ENCODE measurements around the gene LYRM7.
"Not testable (repeated sequence)": the region's sequence is repeated elsewhere in the genome, so short reads cannot be mapped to it uniquely, and the experiment has no call there.

LYRM7 gene

DNA sequence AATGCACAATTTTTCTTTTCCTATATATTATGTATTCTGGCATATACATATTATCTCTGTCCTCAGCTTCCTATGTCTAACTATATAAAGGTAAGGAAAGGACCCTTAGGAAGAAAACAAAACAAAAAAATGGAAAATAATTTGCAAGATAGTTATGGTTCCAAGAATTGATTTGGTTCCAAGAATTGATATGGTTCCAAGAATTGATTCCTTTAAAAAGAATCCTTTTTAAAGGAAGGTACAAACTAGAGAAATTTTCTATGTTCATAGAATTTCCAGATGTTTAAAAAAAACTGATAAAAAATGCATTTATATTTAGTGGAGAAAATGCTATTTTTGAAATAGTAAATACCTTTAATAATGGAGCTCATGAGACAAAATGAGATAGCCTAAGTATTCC is 12.1 kb downstream of the LYRM7 start:
- no peak for DNase-seq

GRCh38 chr5:131185523-131186104 is 14.9 kb downstream of the LYRM7 start:
- no peak for DNase-seq

GRCh38 chr5:131186561-131187256 is 16.0 kb downstream of the LYRM7 start:
- DNase-seq: no peak

DNA sequence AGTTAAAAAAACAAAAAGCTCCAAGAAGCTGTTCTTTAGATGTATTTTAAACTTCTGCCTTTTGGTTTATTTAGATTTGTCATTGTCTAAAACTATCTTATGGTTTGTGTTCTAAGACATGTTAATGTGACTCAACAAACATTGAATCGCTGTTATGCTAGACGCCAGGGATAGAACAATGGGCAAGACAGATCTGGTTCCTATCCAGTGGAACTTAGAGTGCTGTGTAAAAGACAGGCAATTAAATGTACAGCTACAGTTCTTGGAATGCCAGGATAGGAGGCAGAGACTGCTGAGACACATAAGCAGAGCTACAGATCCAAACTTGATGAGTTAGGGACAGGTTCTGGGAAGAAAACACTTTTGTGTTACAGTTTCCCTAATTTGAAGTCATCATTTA is 22.4 kb downstream of the LYRM7 start:
- no peak for DNase-seq

DNA sequence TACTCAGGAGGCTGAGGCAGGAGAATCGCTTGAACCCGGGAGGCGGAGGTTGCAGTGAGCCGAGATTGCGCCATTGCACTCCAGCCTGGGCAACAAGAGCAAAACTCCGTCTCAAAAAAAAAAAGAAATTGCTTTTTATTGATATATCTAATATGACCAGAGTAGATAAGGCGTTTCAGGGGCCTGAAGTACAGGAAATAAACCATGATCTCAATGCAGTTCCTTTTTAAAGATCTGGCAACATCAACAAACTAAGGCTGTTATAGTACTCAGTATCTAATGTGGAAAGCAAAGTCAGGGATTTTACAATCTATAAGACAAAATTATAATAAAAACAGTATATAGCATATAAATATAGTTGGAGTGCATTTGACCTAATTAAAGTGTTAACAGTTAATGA is 23.2 kb downstream of the LYRM7 start:
- DNase-seq: not testable (repeated sequence)

DNA sequence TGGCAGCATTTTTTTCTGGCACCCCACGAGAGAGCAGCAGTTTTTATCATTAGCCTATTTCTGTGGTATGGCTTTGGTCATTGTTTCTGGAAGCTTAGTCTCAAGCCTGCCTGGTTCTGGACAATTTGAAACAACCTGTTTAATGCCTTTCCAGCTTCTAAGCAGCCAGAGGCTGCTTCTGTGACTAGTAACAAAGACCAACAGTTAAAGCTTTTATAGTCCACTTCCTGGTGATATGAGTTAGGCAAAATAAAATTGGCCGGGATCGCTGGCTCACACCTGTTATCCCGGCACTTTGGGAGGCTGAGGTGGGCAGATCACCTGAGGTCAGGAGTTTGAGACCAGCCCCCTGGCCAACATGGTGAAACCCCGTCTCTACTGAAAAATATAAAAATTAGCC is 24.0 kb downstream of the LYRM7 start:
- no peak for DNase-seq

- DNase-seq: no peak
These were observed 25.0 kb downstream of the LYRM7 start for GRCh38 chr5:131195696-131196095.

GRCh38 chr5:131196331-131196730 is 25.6 kb downstream of the LYRM7 start:
- no peak for DNase-seq

DNA sequence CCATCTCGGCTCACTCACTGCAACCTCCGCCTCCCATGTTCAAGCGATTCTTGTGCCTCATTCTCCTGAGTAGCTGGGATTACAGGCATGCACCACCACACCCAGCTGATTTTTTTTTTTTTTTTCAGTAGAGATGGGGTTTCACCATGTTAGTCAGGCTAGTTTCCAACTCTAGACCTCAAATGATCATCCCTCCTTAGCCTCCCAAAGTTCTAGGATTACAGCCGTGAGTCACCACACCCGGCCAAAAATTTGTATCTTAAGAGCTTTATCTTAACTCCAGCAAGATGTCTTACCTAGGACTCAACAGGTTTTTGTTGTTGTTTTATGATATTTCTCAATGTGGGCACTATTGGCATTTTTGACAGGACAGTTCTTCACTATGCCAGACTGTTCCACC is 27.9 kb downstream of the LYRM7 start:
- DNase-seq: no peak

DNA sequence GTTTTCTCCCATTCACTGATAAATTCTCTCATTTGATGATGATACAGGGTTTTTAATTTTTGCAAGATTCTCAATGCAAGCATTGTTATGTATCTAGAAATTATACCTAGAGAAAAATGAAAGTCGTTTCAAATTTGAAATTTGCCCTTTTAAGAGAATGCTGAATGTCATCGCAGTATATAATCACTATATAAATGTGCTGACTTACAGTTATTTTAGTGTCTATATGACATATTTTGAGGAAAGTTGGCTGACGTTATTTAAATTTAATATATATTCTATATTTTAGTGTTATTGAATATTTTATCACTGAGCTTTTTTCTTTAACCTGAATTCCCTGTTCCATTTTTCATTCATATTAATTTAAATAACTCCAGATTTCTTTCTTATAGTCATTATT is 29.8 kb downstream of the LYRM7 start:
- no peak for DNase-seq

DNA sequence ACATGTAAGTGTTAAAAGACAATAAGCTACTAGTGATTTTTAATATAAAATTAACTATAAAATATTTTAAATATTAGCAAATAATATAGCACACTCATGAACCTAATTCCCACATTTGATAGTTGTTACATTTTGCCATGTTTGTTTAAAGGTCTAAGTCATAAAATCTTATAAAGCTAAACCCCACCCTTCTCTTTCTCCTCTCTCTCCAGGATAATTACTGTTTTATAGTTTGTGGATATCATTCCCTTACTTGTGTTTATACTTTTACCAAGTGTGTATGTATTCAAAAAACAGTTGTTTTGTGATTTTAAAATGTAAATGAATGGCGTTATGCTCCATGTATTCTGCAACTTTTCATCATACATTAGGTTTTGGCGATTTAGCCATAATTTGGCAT is 34.2 kb downstream of the LYRM7 start:
- no peak for DNase-seq

- no peak for DNase-seq
These were observed 35.3 kb downstream of the LYRM7 start for GRCh38 chr5:131206061-131206460.

- DNase-seq: no peak
These were observed 36.0 kb downstream of the LYRM7 start for GRCh38 chr5:131206772-131207171.

GRCh38 chr5:131209175-131209505 is 38.4 kb downstream of the LYRM7 start:
- no peak for DNase-seq

DNA sequence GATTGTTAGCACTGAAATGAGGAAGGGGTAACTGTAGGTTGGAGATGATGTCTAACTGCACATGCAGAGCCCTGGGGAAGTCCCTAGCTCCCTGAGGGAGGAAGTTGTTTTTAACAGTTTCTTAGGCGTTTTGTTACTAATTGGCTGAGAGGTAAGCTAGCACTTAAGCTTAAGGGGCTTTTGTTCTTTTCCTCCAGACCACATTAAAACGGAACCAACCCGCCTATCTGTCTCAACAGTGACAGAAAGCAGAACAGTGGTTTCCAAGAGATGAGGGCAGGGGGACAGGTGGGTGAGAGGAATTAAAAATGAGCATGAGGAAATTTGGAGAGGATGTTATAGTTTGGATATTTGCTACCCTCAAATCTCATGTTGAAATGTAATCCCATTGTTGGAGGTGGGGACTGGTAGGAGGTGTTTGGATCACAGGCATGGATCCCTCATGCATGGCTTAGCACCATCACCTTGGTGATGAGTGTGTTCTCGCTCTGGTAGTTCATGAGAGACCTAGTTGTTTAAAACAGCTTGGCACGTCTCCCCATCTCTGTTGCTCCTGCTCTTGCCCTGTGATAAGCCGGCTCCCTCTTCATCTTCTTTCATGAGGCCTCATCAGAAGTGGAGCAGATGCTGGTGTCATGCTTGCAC is 38.9 kb downstream of the LYRM7 start:
- DNase-seq: peak; percentile 83

DNA sequence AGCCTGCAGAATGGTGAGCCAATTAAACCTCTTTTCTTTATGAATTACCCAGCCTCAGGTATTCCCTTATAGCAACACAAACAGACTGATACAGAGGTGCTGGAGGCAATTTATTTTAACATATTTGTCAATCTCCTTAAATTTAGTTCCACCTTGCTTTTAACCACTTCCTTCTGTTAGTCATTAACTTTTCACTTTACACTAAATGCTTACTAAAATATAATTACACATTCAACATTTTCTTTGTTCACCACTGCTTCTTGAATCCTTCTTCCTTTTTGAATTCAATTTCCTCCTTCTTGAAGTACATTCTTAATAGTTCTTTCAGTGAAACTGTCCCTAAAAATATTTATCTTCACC is 39.4 kb downstream of the LYRM7 start:
- no peak for DNase-seq

GRCh38 chr5:131211669-131212068 is 40.9 kb downstream of the LYRM7 start:
- DNase-seq: no peak

GRCh38 chr5:131212471-131213021 is 41.8 kb downstream of the LYRM7 start:
- DNase-seq: no peak

- peak; percentile 48 for DNase-seq
These were observed 44.0 kb downstream of the LYRM7 start for GRCh38 chr5:131214609-131215227.

DNA sequence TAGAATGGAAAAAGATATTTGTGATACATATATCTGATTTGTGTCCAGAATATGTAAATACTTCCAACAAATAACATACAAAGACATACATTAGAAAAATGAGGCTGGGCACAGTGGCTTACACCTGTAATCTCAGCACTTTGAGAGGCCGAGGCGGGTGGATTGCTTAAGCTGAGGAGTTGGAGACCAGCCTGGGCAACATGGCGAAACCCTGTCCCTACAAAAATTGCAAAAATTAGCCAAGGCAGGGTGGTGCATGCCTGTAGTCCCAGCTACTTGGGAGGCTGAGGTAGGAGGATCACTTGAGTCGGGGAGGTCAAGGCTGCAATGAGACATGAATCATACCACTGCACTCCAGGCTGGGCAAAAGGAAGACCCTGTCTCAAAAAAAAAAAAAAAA is 47.0 kb downstream of the LYRM7 start:
- no peak for DNase-seq

DNA sequence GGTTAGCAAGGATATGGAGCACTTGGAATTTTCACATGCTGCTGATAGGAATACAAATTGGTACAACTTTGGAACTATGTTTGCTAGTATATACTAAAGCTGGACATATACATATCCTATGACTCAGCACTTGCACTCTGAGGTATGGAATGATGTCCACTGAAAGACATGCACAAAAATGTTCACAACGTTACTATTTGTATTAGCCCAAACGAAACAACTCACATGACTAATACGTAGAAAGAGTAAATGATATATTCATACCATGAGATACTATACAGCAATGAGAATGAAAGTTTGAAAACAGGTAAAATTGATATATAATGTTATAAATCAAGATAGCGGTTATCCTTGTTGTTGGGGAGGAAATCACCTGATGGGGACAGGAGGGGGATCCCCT is 47.6 kb downstream of the LYRM7 start:
- no peak for DNase-seq

DNA sequence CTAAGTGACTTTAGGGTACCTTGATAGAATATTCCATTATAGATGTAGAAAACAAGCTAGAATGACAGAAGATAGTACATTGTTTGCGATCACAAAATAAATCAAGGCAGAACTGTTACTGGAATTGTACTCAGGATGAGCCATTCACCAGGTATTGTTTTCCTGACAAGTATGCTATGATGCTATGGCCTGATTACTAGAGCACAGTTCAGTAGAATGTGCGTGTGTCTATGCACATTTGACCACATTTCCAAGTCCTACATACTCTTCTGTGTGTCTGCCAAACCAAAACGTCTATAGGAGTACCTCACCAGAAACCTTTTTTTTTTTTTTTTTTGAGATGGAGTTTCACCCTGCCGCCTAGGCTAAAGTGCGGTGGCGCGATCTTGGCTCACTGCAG is 49.8 kb downstream of the LYRM7 start:
- no peak for DNase-seq

GRCh38 chr5:131221008-131221703 is 50.4 kb downstream of the LYRM7 start:
- no peak for DNase-seq

Measured in NCI-H1694 treated with DMSO at 0.1 percent for 48 hours (cell line).